A549 treated with AZD9567 at 1 μM for 4 hours (cell line): ENCODE data around the gene KCNN1. TPM values are rescaled to one million over a fixed set of nuclear protein-coding genes. Genes with fewer than 3 reads are reported as not detected.

Experiments used
- total RNA-seq: library from RNA; stranded (reverse); fragments of 200-300 nt; extraction: Qiagen RNA extraction; gene quantifications from 5 replicates; pipeline ENCODE4 v1.2.3, GENCODE V29; 2022; ENCODE audit not compliant: insufficient read depth

The KCNN1 gene
- total RNA-seq, result 0.57 to 1.2 TPM (median 0.86 TPM) in 4 of 5 replicates, not detected in the other

GRCh38 chr19:17966550-17967256 lies at the start of gene KCNN1:
Gene KCNN1 (plus strand): TSS chr19:17967107. CDS start chr19:17973889, 6,782 bp downstream.

DNA sequence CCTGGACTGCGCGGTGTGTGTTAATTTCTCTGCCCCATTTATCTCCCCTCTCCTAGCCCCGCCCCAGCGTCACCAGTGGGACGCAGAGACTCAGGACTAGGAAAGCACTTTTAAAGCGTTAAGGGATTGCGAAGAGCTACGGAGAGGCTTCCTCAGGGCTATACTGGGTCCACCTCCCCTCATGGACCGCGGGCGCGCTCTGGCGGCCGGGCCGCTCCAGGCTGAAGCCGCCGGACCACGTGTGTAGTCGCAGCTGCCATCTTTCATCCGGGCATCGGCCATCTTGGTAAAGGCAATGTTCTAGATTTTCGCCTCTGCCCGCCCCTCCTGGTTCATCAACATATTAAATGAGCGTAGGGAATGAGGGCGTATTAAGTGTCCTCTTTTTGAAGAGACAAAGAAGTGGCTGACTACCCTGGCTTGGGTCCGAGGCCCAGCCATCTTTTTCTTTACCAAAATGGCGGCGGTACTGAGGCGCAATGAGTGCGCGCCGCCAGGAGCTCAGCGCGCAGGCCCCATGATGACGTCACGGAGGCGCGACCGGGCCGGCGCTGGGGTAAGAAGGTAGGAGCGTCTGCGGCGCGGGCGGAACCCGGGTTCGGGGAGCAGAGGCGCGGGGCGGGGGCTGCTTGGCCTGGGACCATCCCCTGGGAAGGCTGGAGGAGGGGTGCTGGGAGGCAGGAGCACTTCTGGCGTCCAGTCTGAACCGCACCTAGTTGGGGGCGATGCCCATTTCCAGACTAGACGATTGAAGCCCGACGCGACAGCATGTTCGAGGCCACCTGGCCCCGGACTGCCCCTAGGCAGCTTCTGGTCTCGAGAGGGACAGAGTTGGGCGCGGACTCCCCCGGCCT lies 34.2 kb upstream of the KCNN1 start, which contains the start of gene CCDC124:
Gene CCDC124, plus strand, starts transcription at position 531 of the 854 bp plus-strand sequence. CDS start 3,406 bp downstream, outside the sequence.

DNA sequence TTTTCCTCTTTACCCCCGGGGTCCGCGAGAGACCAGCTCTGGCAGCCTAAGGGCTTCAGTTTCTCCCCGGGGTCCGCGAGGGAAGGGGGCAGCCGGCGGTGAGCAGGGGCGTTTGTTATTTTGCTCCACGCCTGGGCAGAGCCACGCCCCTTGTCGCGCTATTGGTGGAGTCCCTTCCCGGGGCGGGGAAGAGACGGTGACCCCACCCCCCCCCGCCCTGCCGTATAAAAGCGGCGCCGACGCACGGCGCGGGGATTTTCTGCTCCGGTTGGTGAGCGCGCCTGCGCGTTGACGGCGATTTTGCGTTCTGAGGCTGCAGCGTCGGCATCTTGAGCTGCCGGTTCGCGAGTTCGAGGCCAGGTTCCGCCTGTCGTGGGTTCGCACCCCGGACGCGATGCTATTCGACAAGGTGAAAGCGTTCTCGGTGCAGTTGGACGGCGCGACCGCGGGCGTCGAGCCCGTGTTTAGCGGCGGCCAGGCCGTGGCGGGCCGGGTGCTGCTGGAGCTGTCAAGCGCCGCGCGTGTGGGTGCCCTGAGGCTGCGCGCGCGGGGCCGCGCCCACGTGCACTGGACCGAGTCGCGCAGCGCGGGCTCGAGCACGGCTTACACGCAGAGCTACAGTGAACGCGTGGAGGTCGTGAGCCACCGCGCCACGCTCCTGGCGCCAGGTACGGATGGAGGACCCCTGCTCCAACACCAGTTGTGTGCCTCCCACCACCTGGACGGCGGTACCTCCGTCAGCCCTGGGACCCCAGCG lies 41.2 kb downstream of the KCNN1 start, which contains the start of gene ARRDC2:
Gene ARRDC2, plus strand, starts transcription at position 254 of the 757 bp plus-strand sequence. Its CDS starts 141 bp downstream, at position 395.

Other genes with a start within 250 kb of the KCNN1 start
- 32.7 to 36.4 TPM (median 34.6 TPM) in 5 replicates for gene MAP1S, start 247.6 kb upstream of the KCNN1 start, total RNA-seq
- gene FCHO1, start 215.6 kb upstream of the KCNN1 start, total RNA-seq, result 15.5 to 19.5 TPM (median 18.1 TPM) in 5 replicates
- gene B3GNT3, start 172.0 kb upstream of the KCNN1 start, total RNA-seq, result 2.6 to 4.8 TPM (median 3.1 TPM) in 5 replicates
- gene INSL3, start 145.6 kb upstream of the KCNN1 start, total RNA-seq, result 0.28 to 0.61 TPM (median 0.50 TPM) in 4 of 5 replicates, not detected in the other
- 0.22 to 0.35 TPM (median 0.26 TPM) in 5 replicates for gene JAK3, start 119.1 kb upstream of the KCNN1 start, total RNA-seq
- gene RPL18A, start 107.2 kb upstream of the KCNN1 start, total RNA-seq, result 1,507 to 2,300 TPM (median 2,170 TPM) in 5 replicates
- 0.14 to 0.22 TPM (median 0.17 TPM) in 4 of 5 replicates, not detected in the other for gene SLC5A5, start 95.2 kb upstream of the KCNN1 start, total RNA-seq
- 80.4 to 119 TPM (median 113 TPM) in 5 replicates for gene CCDC124, start 34.1 kb upstream of the KCNN1 start, total RNA-seq
- 27.9 to 44.1 TPM (median 43.5 TPM) in 5 replicates for gene ARRDC2, start 41.1 kb downstream of the KCNN1 start, total RNA-seq
- not detected in 5 replicates for gene IL12RB1, start 119.8 kb downstream of the KCNN1 start, total RNA-seq
- gene MAST3, start 130.7 kb downstream of the KCNN1 start, total RNA-seq, result 1.9 to 2.4 TPM (median 2.2 TPM) in 5 replicates
- gene PIK3R2, start 186.1 kb downstream of the KCNN1 start, total RNA-seq, result 9.9 to 15.0 TPM (median 12.4 TPM) in 5 replicates
- gene IFI30, start 206.7 kb downstream of the KCNN1 start, total RNA-seq, result 13.6 to 22.2 TPM (median 15.9 TPM) in 5 replicates
- 9.5 to 14.8 TPM (median 12.7 TPM) in 5 replicates for gene MPV17L2, start 226.1 kb downstream of the KCNN1 start, total RNA-seq
- gene RAB3A, start 236.9 kb downstream of the KCNN1 start, total RNA-seq, result 0.71 to 0.99 TPM (median 0.79 TPM) in 4 of 5 replicates, not detected in the other